Islet precursor cell (in vitro differentiated cells): ENCODE measurements around the gene IL1RAPL2.
"Not testable (repeated sequence)": the region's sequence is repeated elsewhere in the genome, so short reads cannot be mapped to it uniquely, and the experiment has no call there.

ENCODE experiments used
- DNase-seq: peaks from one replicate; pipeline ENCODE4 v3.0.0-alpha.2; 2018

Gene IL1RAPL2

GRCh38 chrX:105723966-105724735 is 1158.2 kb downstream of the IL1RAPL2 start:
- DNase-seq, result no peak

GRCh38 chrX:105725228-105725627 is 1159.2 kb downstream of the IL1RAPL2 start:
- DNase-seq, result no peak

GRCh38 chrX:105738162-105738561 is 1172.2 kb downstream of the IL1RAPL2 start:
- no peak for DNase-seq

GRCh38 chrX:105744291-105744690 is 1178.3 kb downstream of the IL1RAPL2 start:
- DNase-seq, result no peak

- no peak for DNase-seq
These were observed 1178.9 kb downstream of the IL1RAPL2 start for GRCh38 chrX:105744946-105745345.

- peak; percentile 78 for DNase-seq
These were observed 1179.9 kb downstream of the IL1RAPL2 start for GRCh38 chrX:105745863-105746262.

- no peak for DNase-seq
These were observed 1186.4 kb downstream of the IL1RAPL2 start for GRCh38 chrX:105752338-105752956.

GRCh38 chrX:105753411-105753810 is 1187.4 kb downstream of the IL1RAPL2 start:
- no peak for DNase-seq

GRCh38 chrX:105754286-105754964 is 1188.4 kb downstream of the IL1RAPL2 start:
- no peak for DNase-seq

- DNase-seq, result no peak
These were observed 1189.1 kb downstream of the IL1RAPL2 start for GRCh38 chrX:105755109-105755508.

- no peak for DNase-seq
These were observed 1192.8 kb downstream of the IL1RAPL2 start for GRCh38 chrX:105758754-105759153.

GRCh38 chrX:105759598-105759997 is 1193.6 kb downstream of the IL1RAPL2 start:
- DNase-seq, result no peak

GRCh38 chrX:105765691-105766090 is 1199.7 kb downstream of the IL1RAPL2 start:
- DNase-seq, result no peak

GRCh38 chrX:105773801-105774200 is 1207.8 kb downstream of the IL1RAPL2 start:
- DNase-seq, result no peak

- no peak for DNase-seq
These were observed 1209.7 kb downstream of the IL1RAPL2 start for GRCh38 chrX:105775679-105776078.

GRCh38 chrX:105781804-105782203 is 1215.8 kb downstream of the IL1RAPL2 start:
- no peak for DNase-seq

- DNase-seq, result not testable (repeated sequence)
These were observed 1230.9 kb downstream of the IL1RAPL2 start for GRCh38 chrX:105796877-105797276.

- no peak for DNase-seq
These were observed 1237.9 kb downstream of the IL1RAPL2 start for GRCh38 chrX:105803891-105804290.

- DNase-seq, result not testable (repeated sequence)
These were observed 1239.7 kb downstream of the IL1RAPL2 start for GRCh38 chrX:105805655-105806054.

GRCh38 chrX:105816517-105816916 is 1250.5 kb downstream of the IL1RAPL2 start:
- DNase-seq, result no peak
